Panc1 (cell line): ENCODE measurements around the gene MYDGF. TPM values are rescaled to one million over a fixed set of nuclear protein-coding genes. Genes with fewer than 3 reads are reported as not detected.
"Not testable (repeated sequence)": the region's sequence is repeated elsewhere in the genome, so short reads cannot be mapped to it uniquely, and the experiment has no call there.

Experiments used
- ATAC-seq: fragments of 200-7000 bp; cut with Tn5 transposase; 2 replicates; pipeline ENCODE4 v1.9.1; 2020; ENCODE audit warnings: mild to moderate bottlenecking, moderate library complexity
- BruUV-seq: library from RNA; stranded (reverse); fragments of 400-500 nt; replicated peaks from 2 replicates; lab custom pipeline; 2021; lab: Mats Ljungman, UMichigan
- CTCF ChIA-PET: fragments of 300-600 bp; sonication (Branson Sonifier 250); formaldehyde crosslinking; loops from one replicate; lab custom pipeline; 2022; ENCODE audit warnings: antibody characterized with exemption; lab: Charles Lee
- POLR2A ChIA-PET: fragments of 300-600 bp; sonication (Branson Sonifier 250); formaldehyde crosslinking; loops from one replicate; lab custom pipeline; 2022; ENCODE audit warnings: antibody characterized with exemption; lab: Charles Lee
- DNase-seq: peaks from one replicate; pipeline ENCODE4 v3.0.0-alpha.2; 2010; ENCODE audit warnings: low read depth, low spot score
- H3K27ac ChIP-seq: 2 replicates; pipeline ENCODE4 v1.5.1; 2011; ENCODE audit warnings: mild to moderate bottlenecking, low read length, inconsistent platforms
- H3K27me3 ChIP-seq: fragments of 200-500 bp; sonication (Bioruptor generic); 2 replicates; pipeline ENCODE4 v1.6.0; 2014; ENCODE audit warnings: low read length, inconsistent platforms; ENCODE audit not compliant: control insufficient read depth, insufficient read depth
- H3K36me3 ChIP-seq: fragments of 200-500 bp; sonication (Bioruptor generic); 2 replicates; pipeline ENCODE4 v1.5.1; 2014; ENCODE audit warnings: inconsistent platforms, mild to moderate bottlenecking, low read length, moderate library complexity; ENCODE audit not compliant: control insufficient read depth, insufficient read depth
- H3K4me1 ChIP-seq: 2 replicates; pipeline ENCODE4 v1.5.1; 2011; ENCODE audit warnings: inconsistent platforms, mild to moderate bottlenecking, low read length, moderate library complexity; ENCODE audit not compliant: control insufficient read depth, insufficient read depth
- H3K4me3 ChIP-seq, 2 experiments: 2 replicates each; pipeline ENCODE4 v1.5.1; 2011 to 2012; ENCODE audit warnings: low read depth in 2 of 2, low read length in 2 of 2, mild to moderate bottlenecking in 2 of 2, inconsistent platforms in 1 of 2, moderate library complexity in 1 of 2
- H3K9me3 ChIP-seq: fragments of 200-500 bp; sonication (Bioruptor generic); 2 replicates; pipeline ENCODE4 v1.5.1; 2014; ENCODE audit warnings: low read depth, mild to moderate bottlenecking, inconsistent platforms, low read length, moderate library complexity; ENCODE audit not compliant: control insufficient read depth, insufficient read depth
- CTCF ChIP-seq: fragments of 450-650 bp; IDR thresholded peaks from 2 replicates; pipeline ENCODE4 v1.5.1; 2017; ENCODE audit warnings: mild to moderate bottlenecking
- POLR2AphosphoS5 ChIP-seq: IDR thresholded peaks from 2 replicates; pipeline ENCODE4 v1.6.1; 2012; ENCODE audit warnings: mild to moderate bottlenecking, low read depth, low read length, moderate library complexity
- REST ChIP-seq, 2 experiments: IDR thresholded peaks; 2 replicates each; pipeline ENCODE4 v1.6.1; 2011 to 2012; ENCODE audit warnings: low read depth in 2 of 2, control low read depth in 1 of 2, low read length in 1 of 2, mild to moderate bottlenecking in 1 of 2, moderate library complexity in 1 of 2; ENCODE audit not compliant: insufficient read depth in 1 of 2
- SIN3A ChIP-seq: IDR thresholded peaks from 2 replicates; pipeline ENCODE4 v1.6.1; 2012; ENCODE audit warnings: low read depth, mild to moderate bottlenecking, low read length, moderate library complexity, borderline replicate concordance; ENCODE audit not compliant: insufficient read depth
- TCF7L2 ChIP-seq: IDR thresholded peaks from 2 replicates; pipeline ENCODE4 v1.6.1; 2011; ENCODE audit warnings: mild to moderate bottlenecking, low read depth, low read length, inconsistent platforms
- in situ Hi-C: cut with HindIII; loops from 2 replicates; pipeline ENCODE4 v1.10.0; 2016; ENCODE audit warnings: low sequenced_read_pairs, low pct_unique_long_range_greater_than_20kb
- intact Hi-C: fragments of 100-400 bp; cut with micrococcal nuclease; formaldehyde crosslinking; loops from one replicate; pipeline ENCODE4 v1.10.0; 2022; ENCODE audit not compliant: unreplicated experiment
- total RNA-seq: library from RNA; stranded (reverse); gene quantifications from one replicate; pipeline ENCODE4 v1.2.1, GENCODE V29; 2021; ENCODE audit not compliant: unreplicated experiment

The MYDGF gene
- total RNA-seq, 1 experiment from 2014 or later: 78.1 TPM

- Histone ChIP-seq H3K4me3 (no peak overlapping the region), H3K4me1 (no peaks in the 10 kb centered on the region), H3K36me3 (0 out of 2 replicates have a peak, but pooled peaks cover 2% of the 10 kb centered on the region), H3K27ac (no peak overlapping the region), H3K9me3 (no peaks in the 10 kb centered on the region), H3K27me3 (no peaks in the 10 kb centered on the region)
- TF ChIP-seq POLR2AphosphoS5: no peak
- no peak for TF ChIP-seq SIN3A
- TF ChIP-seq CTCF: no peak
- TF ChIP-seq REST (IDR thresholded peaks at IDR 0.05; ENCODE audit: insufficient read depth in 1 of 2, low read depth in 2 of 2, low read length in 1 of 2): no peak
- TF ChIP-seq TCF7L2: no peak
- intact Hi-C loops (no loop called here), in situ Hi-C loops (no loop called here)
- POLR2A ChIA-PET: no interaction called here
- CTCF ChIA-PET: no interaction called here
- DNase-seq (no peak), ATAC-seq (no peak)
- no TSS peak for BruUV-seq
These were observed 12.5 kb upstream of the MYDGF start for GRCh38 chr19:4682417-4683200.

- H3K4me3 ChIP-seq, CTCF ChIA-PET, H3K27ac ChIP-seq, ATAC-seq, H3K27me3 ChIP-seq, DNase-seq, in situ Hi-C loops, H3K9me3 ChIP-seq, H3K36me3 ChIP-seq, BruUV-seq, intact Hi-C loops, H3K4me1 ChIP-seq: not testable (repeated sequence)
- POLR2A ChIA-PET: interaction anchor here (0.7 kb wide), 1 partner anchor 133 kb away, joined by 8 read pairs; no protein-coding TSS in a partner anchor
These were observed 9.9 kb upstream of the MYDGF start for GRCh38 chr19:4680021-4680420.
